GM21515 (cell line): ENCODE data around the gene UNC45B.
"Not testable (repeated sequence)": the region's sequence is repeated elsewhere in the genome, so short reads cannot be mapped to it uniquely, and the experiment has no call there.

Source experiments
- ATAC-seq: cut with Tn5 transposase; IDR thresholded peaks from one replicate; pipeline ENCODE4 v1.9.1; 2021; ENCODE audit not compliant: unreplicated experiment

UNC45B gene, protein sequence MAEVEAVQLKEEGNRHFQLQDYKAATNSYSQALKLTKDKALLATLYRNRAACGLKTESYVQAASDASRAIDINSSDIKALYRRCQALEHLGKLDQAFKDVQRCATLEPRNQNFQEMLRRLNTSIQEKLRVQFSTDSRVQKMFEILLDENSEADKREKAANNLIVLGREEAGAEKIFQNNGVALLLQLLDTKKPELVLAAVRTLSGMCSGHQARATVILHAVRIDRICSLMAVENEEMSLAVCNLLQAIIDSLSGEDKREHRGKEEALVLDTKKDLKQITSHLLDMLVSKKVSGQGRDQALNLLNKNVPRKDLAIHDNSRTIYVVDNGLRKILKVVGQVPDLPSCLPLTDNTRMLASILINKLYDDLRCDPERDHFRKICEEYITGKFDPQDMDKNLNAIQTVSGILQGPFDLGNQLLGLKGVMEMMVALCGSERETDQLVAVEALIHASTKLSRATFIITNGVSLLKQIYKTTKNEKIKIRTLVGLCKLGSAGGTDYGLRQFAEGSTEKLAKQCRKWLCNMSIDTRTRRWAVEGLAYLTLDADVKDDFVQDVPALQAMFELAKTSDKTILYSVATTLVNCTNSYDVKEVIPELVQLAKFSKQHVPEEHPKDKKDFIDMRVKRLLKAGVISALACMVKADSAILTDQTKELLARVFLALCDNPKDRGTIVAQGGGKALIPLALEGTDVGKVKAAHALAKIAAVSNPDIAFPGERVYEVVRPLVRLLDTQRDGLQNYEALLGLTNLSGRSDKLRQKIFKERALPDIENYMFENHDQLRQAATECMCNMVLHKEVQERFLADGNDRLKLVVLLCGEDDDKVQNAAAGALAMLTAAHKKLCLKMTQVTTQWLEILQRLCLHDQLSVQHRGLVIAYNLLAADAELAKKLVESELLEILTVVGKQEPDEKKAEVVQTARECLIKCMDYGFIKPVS

DNA sequence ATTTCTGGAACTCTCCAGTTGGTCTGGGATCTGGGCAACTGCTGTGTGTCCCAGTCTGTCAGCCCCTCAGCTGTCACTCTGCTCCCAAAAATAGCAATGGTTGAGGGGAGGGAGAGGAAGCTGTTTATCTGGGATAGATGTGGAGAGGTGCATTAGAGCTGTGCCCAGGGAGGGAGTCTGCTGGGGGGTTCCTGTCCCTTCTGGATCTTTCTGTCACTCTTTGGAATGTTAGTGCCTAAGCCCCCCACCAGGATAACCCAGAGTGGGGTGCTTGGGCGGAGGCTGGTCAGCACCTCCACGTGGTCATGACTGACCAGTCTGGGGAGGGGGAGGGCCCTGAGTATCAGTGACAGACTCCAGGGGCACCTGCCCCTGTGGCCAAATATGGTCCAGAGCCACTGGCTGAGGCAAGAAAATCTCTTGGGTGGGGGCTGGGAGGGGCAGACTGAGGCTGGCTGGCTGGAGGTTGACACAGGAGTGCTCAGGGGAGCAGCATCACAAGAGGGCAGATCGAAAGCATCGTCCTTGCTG lies at the start of gene UNC45B:
Gene UNC45B, plus strand, starts transcription at position 443 of the 531 bp plus-strand sequence. CDS start 447 bp downstream, outside the sequence.
- ATAC-seq = no peak

DNA sequence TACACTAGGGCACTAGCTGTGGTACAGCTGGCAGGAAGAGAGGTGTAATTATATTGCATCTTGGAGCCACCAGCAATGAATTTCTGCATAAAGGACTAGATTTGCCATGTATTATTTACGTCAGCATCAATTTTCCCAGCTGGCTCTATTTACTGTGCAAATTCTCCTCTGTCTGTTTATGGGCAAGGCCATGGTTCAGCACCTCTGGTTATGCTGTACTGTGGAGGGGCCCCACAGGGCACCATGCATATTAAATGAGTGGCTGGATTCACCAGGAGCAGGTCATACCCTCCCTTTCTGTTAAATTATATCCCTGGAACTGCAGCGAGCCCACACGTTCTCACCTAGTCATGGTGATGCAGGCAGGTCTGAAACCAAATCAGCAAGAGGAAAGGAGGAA lies 47.7 kb upstream of the UNC45B start:
- ATAC-seq = no peak

DNA sequence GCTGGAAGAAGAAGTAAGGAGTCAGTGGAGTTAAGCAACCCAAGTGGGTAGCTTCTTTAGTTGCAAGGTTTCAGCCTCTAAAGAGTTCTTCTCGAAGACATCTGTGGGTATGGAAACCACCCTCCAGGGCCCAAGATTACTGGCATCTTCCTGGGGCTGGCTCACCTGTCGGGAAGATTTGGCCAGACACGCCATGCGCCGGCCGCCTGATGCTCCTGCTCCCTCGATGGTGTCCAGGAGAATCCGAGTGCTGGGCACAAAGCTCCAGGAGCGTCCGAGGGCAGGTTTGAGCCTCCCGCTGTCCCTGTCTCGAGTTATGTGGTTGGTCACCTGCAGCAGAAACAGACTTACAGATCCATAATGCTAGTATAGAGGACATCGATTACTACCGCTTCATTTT lies 46.6 kb upstream of the UNC45B start:
- ATAC-seq = no peak

DNA sequence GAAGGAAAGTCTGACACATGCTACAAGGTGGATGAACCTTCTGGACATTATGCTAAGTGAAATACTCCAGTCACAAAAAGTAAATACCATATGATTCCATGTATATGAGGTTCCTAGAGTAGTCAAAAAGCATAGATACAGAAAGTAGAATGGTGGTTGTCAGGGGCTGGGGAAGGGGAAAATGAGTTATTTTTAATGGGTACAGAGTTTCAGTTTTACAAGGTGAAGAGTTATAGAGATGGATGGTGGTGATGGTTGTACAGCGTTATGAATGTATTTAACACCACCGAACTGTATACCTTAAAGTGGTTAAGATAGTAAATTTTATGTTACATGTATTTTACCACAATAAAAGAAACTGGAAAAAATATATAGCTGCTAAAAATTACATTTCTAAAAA lies 45.9 kb upstream of the UNC45B start:
- ATAC-seq = no peak

DNA sequence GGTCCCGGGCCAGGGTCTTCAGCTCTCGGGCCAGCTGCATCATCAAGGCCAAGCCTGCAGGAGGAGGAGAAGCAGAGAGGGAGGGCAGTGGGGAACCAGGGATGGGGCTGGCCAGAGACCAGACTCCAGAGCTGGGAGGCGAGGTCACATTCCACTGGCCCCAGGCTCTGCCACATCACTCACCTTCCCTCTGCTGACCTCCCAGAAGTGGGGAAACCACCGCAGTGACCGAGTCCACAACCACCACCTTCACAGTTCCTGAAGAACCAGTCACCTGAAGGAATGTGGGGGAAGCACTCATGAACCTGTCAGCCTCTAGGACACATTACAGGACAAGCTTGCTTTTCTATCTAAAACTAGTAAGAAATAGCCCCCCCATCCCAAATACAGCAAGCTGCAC lies 44.3 kb upstream of the UNC45B start:
- no peak for ATAC-seq

DNA sequence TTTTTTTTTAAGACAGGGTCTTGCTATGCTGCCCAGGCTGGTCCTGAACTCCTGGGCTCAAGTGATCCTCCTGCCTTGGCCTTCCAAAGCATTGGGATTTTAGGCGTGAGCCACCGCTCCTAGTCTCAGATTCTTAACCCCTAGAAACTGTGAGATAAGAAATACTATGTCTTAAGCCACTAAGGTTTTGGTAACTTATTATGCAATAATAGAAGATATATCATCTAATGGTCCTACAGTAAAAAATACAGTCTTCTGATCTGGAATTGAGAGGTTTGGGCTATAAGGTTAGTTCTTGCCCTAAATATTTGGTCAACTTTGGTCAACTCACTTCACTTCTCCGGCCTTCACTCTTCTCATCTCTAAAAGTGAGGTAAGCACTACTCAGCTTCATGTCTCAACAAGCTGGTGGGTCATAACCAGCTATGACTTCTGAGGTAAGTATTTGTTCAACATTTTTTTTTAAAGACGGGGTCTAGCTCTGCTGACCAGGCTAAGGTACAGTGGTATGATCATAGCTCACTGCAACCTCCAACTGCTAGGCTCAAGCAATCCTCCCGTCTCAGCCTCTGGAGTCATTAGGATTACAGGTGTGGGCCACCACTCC lies 42.7 kb upstream of the UNC45B start:
- no peak for ATAC-seq

DNA sequence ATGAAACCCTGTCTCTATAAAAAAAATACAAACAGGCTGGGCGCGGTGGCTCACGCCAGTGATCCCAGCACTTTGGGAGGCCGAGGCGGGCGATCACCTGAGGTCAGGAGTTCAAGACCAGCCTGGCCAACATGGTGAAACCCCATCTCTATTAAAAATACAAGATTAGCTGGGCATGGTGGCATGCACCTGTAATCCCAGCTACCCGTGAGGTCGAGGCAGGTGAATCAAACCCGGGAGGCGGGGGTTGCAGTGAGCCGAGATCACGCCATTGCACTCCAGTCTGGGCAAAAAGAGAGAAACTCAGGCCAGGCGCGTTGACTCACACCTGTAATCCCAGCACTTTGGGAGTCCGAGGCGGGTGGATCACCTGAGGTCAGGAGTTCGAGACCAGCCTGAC lies 36.8 kb upstream of the UNC45B start:
- not testable (repeated sequence) for ATAC-seq

DNA sequence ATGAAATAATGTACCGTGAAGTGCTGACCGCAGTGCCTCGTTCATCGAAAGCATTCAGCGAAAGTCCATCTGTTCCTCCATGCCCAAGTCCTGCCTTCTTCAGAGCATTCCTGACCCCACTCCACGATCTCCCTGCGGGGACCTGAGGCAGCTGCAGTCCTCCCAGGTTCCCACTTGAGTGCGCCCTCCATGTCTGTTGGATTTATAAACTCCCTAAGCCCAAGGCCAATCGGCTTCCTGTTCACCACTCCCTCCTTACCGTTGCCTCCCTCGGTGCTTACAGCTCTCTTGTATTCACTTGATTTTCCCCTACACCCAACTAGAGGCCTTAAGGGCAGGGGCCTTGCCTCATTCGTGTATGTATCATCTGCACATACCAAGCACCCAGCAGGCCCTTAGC lies 30.8 kb upstream of the UNC45B start:
- no peak for ATAC-seq

DNA sequence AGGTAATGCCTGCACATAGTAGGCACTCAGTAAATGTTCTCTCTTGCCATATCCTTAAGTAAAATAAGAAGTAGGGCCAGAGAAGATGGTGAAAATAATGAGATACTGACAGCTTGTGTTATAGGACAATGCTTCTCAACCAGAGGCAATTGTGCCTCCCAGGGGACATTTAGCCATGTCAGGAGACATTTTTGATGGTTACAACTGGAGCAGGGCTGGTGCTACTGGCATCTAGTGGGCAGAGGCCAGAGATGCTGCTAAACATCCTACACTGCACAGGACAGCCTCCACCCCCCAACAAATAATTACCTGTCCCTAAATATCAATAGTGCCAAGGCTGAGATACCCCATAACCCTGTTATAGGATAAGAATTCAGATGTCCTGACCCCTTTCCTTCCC lies 29.6 kb upstream of the UNC45B start:
- ATAC-seq = no peak

DNA sequence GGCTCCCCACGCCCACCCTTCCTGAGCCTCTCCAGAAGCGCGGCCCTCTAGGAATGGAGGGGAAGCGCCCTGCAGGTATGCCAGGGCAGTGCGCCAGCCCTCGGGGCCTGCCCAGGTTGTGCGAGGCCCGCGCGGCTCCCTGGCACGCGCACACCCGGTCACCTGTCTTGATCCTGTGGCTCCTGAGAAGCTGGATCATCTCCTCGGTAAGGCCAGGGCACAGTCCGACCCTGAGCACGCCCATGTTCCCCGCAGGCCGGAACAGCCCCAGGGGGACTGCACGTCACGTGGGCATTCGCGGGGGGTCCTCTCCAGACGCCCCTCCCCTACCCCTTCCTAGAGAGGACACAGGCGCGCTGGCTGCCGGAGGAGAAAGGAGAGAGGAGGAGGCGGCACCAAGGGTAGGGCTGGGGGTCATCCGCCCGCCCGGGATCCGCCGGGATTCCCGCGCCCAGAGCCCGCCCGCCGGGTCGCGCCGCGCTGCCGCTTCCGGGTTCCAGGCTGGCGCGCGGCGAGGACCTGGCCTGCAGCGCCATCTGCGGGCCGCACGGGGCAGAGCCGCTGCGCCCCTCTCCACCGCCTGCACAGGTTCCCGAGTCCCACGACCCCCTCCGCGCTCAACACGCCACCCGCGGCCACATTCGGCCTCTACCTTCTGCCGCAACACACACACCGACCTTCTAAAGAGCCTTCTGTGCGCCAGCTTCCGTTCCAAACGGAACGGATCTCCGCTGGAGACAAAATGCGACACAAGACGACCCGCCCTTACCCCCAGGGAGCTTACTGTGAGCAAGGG lies 28.0 kb upstream of the UNC45B start, which contains the start of gene RAD51D:
Gene RAD51D, minus strand, starts transcription at position 491 of the 796 bp plus-strand sequence. Its CDS starts 247 bp downstream, at position 244.
- ATAC-seq = peak; percentile 79

DNA sequence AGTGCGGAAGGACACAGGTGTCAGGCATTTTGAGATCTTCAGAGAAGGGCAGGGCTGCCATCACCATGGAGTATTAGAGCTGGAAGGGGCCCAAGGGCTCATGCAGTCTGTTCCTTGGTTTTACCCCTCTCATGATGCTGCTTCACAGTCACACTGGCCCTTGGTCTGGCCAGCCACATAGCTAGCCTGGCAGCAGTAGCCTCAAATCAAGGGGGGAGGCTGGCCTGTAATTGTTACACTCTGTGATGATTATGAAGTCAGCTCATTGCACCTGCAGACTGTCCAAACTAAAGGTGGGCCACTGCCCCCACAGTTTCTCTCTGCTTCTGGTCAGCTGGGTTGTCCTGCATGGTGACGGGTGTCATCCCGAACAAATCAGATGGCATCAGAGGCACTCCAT lies 26.3 kb upstream of the UNC45B start, which contains the start of gene FNDC8:
Gene FNDC8, plus strand, starts transcription at position 301 of the 400 bp plus-strand sequence. Its CDS starts 79 bp downstream, at position 380.
- no peak for ATAC-seq

DNA sequence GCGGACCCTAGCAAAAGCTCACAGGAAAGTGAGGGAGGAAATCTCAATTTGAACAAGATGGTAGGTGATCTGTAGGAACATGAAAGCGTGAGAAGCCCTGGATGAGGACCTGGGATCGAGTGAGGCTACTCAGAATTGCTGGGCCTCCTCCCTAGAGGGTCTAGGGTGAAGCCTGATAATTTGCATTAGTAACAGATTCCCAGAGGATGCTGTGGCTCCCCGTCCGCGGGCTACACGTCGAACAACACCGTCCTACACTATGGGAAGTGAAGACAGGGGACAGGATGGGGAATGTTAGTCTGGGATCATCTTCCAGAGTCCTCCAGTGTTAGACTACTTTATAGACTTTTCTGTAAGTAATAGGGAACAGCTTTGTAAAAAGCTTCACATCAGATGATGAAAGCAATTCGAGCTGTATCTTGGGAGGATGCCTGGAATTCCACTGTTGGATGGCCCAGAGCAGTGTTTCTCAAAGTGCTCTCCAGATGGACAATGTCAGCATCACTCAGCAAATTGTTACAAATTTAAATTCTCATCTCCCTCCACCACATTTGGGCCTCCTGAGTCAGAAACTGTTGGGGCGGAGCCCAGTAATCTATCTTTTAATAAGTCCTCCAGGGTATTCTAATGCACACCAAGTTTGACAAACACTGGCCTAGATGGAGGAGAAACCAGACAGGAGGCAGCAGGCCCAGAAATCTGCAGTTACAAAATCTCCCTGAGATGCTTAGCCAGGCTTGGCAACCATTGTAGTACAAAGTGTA lies 19.7 kb upstream of the UNC45B start:
- no peak for ATAC-seq

DNA sequence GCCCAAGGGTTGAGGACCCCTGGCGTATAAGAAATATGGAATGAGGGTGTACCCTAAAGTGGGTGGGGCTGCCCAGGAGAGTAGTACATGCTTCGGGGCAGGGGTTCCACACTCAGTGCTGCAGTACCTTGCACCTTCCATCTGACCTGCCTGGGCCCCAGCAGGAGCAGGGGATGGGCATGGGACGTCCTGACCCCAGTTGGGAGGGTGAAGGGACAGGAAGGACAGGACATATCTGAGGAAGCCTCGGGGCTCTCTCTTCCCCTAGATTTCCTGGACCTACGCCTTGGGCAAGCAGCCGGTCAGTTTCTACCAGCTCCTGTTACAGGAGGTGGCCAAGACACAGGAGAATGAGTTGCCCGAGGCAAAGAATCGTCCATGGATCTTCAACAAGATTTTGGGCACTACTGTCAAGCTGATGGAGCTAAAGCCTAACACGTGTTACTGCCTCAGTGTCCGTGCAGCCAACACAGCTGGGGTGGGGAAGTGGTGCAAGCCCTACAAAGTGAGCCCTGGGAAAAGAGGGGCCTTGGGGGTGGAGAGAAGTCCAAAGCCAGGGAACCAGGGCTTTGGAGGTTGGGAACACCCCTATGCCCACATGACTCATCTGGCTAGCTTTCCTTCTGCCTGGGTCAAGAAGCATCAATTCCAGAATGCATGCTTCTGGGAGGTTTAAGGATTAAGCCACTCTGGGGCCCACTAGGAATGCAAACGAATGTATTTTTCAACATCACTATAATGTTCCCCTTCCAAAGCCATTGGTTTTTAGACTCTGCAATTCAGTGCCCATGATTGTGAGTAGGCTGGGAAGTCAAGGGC lies 18.3 kb upstream of the UNC45B start:
- no peak for ATAC-seq

DNA sequence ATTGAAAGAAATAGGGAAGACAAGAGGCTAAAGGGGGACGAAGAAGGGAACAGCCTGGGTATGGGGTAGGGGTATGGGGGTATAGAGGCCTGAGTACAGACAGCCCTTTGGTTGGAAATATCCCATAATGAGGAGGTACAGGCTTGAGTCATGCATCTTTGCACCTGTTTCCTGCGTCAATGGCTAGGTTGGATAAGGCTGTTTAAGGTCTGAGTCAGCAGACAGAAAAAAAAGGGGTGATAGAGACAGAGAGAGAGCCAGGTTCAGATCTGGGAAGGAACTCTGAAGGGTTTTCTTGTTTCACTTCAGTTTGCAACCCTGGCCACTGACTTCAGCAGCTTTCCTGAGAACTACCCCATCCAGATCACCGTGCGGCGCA lies 17.7 kb upstream of the UNC45B start:
- no peak for ATAC-seq

DNA sequence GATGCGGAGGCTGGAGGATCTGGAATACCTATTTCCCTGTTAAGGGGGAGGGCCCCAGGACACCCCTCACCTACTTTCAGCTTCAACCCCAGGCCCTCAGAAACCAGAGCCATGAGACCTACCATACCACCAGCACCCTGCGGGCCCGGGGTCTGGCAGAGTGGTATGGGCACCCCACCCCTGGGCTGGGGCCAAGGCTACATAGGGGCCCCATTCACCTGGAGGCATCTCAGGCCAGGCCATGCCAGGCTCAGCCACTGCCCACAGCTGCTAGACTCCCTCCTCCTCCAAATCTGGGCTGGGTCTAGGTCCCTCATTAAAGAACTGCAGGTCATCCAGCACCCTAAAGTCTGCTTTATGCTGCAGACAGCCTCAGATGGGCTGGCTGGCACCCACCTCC lies 17.2 kb upstream of the UNC45B start:
- ATAC-seq = no peak

DNA sequence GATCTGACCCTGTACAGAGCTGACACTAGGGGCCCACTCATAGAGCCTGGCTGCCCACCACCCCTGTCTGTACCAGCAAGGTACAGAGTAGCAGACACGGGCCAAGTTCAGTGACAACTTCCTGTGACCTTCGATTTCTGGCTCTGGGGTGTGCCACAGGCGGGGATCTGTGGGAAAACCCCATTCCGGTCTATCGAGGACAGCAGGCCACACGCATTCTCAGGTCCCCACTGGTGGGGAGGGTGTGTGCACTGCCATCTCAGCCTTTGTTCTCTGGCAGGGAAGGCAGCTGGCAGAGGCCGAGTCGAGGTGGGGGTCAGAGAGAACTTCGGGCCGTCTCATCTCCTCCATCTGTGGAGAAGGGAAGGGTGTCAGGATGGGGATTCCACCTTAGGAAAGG lies 15.5 kb upstream of the UNC45B start:
- no peak for ATAC-seq

DNA sequence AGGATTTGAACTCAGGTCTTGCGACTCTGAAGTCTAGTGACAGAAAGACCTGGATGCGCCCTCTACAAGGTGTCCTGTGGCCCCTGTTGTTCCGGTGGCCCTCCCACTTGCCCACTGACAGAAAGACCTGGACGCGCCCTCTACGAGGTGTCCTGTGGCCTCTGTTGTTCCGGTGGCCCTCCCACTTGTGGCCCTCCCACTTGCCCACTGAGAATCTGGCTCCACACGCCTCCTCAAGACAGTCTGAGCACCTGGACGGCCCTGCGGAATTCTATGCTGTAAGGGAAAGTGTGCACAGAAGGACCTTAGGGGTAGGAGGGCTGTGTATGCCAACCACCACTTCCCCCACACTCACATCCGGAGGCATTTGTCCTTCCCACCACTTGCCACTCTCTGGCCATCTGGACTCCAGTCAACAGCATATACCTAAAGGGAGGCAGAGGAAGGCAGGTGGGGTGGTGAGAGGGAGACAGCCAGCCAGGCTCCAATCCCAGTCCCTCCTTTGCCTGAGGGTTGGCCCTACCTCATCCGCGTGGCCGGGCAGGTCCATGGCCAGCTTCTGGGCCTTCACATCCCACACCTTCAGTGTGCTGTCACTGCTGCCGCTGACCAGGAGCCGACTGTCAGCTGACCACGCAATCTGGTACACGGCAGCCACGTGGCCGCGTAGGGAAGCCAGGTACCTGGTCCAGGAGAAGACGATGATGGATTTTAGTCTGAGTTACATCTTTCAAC lies 14.6 kb upstream of the UNC45B start:
- ATAC-seq = no peak

DNA sequence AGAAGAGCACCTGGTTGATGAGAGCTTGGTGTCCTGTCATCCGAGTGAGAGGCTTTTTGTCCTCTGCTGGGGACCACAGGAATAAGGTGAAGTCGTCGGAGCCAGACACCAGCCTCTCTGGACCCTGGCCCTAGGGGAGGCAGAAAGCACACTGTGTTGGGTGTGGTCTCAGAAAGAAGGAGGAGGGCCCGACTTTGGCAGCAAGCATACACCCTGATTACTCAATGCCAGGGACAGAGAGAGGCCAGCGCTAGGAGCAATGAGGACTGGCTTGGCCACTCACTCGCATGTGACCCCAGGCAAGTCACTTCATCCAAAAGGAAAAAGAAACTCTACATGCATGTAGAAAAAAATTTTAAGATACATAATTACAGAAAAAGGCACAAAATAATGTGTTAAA lies 12.3 kb upstream of the UNC45B start:
- no peak for ATAC-seq
